Stimulated activated CD8-positive, alpha-beta memory T cell treated with anti-CD3 and anti-CD28 coated beads, Interleukin-2, amount 100 ng/mL, for 1 hour (primary cell): ENCODE results near the gene CD226.
"Not testable (repeated sequence)": the region's sequence is repeated elsewhere in the genome, so short reads cannot be mapped to it uniquely, and the experiment has no call there.

ENCODE experiments used
- DNase-seq, 2 donors: peaks; one replicate each; pipeline ENCODE4 v3.0.0-alpha.2; 2020; ENCODE audit warnings: low read depth in 2 of 2

The CD226 gene

DNA sequence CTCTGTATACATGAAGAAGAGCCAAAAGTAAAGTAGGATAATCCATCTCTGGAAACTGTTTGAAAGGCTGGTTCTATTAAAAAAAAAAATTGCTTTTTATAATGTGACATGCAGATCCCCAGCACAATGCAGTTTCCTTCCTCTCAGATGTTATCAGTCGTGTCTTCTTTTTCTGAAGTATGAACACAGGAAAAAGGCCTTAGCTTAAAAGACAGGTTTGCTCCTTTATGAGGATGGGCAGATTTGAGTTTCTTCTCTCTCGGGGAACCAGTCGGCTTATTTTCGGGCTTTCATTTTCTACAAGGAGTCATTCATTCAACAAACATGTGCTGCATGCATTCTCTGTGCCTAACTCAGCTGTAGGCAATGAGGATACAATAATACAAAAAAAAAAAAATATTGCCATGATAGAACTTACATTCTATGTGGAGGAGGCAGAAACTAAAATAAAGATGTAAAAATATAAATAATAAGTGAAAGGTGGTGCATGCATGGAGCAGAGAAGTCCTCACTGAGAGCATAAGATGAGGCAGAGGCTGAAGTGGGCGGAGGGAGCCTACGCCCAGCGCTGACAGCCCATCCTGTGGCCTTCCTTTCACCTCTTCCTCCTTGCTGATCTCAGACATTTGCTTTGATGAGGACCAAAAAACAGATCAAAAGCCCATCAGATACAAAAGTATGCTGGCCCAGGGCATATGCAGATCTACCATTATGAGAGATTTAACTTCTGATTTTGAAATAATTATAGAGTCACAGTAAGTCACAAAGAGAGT lies at the start of gene CD226:
TSS of gene CD226 (minus strand) at position 513 of the 773 bp plus-strand sequence. CDS start at position 46, 467 bp downstream.
- DNase-seq = no peak

DNA sequence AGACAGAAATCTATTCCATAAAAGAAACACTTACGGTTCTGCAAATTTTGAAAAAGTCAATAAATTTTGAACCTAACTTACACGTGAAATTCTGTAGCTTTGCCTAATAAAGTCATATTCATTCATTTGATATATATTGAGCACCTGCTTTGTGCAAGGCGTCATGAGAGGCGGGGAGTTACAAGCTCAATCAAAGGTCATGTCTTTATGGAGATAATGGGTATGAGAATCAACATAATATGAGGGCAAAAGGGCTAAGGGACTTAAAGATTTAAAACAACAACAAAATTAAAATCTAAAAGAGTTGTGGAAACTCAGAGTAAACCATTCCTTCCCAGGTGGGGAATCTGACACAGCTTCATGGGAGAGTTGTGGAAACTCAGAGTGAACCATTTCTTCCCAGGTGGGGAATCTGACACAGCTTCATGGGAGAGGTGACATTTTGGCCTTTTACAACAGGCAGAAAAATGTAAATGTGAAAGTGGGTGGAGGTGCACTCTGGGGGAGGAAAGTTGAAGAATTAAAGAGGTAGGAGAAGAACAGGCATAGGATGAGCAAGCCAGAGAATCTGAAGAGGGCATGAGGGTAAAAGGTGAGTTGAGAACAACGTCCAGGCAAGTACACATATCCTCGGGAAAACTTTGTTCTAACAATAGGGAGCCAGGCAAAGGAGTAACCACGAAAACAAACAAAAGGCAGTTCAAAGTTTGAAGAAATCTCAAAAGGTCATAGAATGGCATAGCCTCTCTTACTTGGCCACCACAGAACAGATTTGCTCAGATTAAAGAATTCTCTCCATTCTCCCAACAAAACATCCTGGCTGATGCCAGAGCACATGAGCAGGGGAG lies 49.5 kb upstream of the CD226 start:
- no peak for DNase-seq

DNA sequence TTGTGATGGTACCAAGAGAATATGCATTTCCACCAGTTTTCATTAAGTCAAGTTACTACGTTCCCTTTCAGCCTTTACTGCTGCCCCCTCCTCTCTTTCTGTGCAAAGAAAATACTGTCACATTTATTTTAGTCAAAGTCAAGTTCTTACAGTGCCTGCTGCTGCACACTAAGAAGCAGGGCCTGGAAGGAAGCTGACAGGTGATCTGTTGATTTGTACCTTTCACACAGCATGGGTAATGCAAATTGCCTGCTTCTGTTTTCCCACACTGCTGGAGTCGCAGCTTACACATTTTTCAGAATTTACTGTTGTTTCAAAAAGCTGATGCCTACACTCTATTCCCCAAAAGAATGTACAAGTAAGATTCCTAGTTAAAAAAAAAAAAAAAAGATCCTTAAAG lies 48.7 kb upstream of the CD226 start:
- no peak for DNase-seq

- no peak for DNase-seq
Observed at GRCh38 chr18:69995774-69996173, 48.1 kb upstream of the CD226 start.

DNA sequence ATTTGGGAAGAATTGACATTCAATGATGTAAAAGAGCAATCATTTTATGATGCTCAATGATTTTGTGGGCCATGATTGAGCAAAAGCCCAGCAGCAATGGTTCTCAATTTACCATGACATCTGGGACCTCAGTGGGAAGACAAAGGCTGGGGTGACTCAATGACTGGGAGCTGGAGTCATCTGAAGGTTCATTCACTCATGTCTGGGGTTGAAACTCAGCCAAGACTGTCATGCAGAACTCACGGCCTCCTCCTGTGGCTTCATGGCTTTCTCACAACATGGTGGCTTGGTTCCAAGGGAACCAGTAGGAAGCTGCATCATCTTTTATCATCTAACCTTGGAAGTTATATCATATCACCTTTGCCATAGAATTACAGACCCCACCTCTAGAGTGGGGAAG lies 45.1 kb upstream of the CD226 start:
- DNase-seq = no peak

DNA sequence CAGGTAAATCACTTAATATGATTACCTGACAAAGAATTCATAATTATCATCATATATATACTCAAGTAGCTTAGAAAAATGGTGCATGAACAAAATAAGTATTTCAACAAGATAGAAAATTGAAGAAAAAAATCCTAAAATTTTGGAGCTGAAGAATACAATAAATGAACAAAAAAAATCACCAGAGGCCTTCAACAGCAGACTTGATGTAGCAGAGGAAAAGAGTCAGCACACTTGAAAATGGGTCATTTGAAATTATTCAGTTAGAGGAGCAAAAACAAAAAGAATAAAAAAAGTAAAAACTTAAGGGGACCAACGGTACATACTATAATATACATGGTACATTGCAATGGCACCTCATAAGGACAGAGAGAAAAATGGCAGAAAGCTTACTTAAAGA lies 40.2 kb upstream of the CD226 start:
- DNase-seq = no peak

DNA sequence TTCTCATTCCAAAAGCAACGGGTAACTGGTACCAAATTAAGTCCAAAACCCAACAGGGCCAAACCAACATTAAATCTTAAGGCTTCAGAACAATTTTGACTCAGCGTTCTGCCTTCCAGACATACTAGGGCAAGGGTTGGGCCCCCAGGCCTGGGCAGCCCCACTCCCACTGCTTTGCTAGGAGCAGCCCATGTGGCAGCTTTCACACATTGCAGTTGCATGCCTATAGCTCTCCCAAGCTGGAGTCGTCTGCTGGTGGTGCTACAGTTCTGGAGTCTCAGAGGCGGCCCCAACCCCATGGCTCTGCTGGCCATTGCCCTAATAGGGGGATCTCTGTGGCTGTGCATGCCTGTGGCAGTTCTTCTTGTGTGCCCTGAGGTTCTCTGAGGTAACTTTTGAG lies 37.6 kb upstream of the CD226 start:
- no peak for DNase-seq

DNA sequence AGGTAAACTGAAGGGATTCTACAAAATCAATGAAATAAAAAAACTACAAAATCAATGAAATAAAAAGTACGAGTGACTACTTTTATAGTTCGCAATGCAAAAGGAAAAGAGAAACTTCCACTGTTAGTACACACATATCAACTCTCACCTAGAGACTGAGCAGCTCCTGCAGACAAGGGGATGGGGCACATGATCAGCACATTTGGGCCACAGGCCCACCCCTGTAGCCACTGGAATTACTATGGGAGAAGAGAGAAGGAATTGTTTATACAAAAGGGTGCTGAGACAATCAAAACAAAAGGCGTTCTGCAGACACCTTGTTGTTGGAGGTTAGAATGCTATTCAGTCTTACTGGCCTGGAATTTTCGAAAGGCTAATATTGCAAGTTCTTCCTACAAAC lies 34.7 kb upstream of the CD226 start:
- no peak for DNase-seq

DNA sequence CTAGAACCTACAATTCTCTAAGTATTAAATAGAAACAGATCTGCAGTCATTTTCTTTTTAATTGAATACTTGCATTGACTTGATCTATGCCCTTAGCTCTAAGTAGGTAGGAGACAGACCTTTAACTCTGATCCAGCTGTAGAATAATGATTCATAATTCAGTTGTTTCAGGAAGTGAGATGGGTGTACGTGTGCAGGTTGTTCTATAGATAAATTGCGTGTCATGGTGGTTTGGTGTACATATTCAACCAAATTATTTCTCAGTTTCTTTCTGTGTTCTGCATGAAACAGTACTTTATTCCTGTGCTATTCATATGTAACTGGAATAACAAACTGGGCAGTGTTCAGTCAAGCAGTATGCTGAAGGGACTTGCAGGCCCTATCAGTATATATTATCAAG lies 34.3 kb upstream of the CD226 start:
- DNase-seq = no peak

- DNase-seq = no peak
Observed at GRCh38 chr18:69980982-69981804, 33.5 kb upstream of the CD226 start.

DNA sequence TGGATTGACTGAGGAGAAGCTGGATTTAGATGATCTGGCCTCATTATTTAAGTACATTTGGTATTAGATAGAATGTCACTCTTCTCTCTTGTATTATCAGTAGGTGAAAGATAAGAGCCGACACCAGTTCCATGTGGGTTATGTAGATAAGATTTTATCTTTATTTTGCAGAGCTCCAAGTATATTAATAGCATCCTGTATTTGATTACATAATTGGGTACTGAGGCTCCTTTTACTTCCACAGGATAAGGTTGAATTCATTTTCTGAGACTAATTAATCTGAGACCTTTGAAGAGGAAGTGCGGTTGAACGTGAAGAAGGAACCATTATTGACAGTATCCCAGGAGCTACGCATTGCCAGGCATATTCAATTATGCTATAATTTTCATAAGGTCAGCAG lies 32.8 kb upstream of the CD226 start:
- DNase-seq = no peak

DNA sequence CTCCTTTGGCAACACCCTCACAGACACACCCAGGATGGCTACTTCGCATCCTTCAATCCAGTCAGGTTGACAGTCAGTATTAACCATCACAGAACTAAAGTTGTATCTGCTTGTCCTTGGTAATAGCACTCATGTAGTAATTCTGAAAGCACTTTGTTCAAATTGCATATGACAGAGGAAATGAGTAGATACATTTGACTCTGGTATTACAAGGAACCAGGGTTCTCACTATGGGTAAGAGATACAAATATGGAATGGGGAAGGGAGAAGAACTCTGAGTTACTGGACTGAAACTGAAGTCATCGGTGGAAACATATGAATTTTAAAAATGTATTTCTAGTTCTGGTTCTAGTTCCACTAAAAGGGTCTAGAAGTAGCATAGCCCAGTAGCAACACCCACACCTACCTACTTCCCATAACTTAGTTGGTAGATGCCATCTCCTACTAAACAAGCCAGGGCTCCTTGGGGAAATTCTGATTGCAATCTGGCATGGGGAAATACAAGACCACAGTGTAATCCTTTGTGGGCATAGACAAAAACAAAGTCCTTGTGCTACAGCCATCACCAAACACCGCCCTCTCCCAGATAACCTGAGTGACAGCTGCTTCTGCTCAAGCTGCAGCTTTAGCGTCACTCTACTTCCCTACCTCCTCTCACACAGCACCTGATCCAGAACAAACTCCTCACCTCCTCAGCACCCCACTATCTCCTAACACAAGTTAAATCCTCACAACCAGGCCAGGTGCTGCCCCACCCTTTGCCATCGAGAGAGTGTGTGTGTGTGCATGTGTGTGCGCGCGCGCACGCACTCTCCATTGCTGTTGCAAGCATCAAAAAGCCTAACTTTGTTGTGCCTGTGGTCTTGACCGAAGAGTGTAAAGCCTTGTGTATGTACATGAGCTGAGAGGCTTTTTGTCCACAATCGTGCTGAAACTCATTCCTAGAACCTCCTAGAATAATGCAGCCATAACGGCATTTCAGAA lies 31.4 kb upstream of the CD226 start:
- DNase-seq = no peak

DNA sequence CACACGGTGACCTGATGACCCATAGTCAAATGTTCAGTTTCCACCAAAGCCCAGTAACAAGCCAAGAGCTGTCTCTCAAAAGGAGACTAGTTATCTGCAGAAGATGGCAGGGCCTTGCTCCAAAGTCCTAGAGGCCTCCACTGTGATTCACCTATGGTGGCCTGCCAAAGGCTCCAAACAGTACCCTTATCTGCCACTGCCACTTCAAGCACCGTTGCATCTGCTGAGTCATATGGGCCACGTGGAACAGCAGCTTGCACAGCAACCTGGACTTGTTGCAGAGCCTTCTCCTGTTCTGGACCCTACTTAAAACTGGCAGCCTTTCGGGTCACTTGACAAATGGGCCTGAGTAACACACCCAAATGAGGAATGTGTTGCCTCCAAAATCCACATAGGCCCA lies 27.6 kb upstream of the CD226 start:
- DNase-seq = not testable (repeated sequence)

DNA sequence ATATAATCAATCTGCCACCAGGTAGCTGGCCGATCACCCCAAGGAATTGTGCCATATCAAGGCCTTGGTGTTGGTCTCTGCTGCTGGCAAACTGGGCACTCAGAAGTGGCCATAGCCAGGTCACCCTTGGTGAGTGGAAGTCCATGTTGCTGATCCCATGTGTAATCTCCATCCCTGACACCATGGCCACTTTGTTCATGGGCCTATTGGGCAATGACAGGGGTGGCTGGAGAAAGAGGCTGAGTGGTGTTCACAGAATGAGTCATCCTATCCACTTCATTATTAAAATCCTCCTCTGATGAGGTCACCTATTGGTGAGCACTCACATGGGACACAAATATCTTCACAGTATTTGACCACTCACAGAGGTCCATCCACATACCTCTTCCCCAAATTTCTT lies 26.7 kb upstream of the CD226 start:
- no peak for DNase-seq

DNA sequence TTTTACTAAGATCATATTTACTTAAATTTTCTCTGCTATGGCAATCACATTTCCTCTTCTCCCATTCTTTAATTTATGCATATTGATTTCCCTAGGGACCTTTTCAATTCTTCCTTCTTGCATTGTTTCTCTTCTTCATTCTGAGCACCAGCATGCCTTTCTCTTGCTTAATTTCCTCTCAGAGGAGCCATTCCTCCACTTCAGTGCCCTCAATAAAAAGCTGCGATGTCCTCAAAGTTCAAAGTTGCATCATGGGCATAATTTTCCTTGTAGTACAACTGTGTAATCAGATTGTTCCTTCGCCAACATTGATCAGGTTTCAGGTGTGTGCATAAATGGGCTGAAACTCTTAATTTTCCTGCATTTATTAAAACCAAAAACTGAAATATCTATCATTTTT lies 21.8 kb upstream of the CD226 start:
- no peak for DNase-seq

GRCh38 chr18:69968039-69968438 lies 20.4 kb upstream of the CD226 start:
- DNase-seq = no peak

DNA sequence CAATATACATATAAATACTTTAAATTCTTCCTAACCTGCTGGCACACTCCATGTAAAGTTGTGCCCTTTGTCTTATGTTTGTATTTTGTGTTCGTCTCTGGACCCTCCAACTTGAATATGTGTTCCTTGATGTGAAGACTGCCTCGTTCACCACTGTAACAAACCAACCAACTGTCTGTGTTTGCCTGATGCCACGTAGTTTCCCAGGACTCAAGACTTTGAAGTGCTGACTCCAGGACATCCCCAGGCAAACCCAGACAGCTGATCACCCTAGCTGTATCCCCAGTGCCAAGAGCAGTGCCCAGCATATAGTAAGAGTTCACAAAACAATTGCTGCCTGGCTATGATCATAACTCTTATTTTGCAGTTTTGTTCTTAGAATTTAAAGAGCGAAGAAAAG lies 15.5 kb upstream of the CD226 start:
- DNase-seq = no peak

- no peak for DNase-seq
Observed at GRCh38 chr18:69961718-69962117, 14.0 kb upstream of the CD226 start.

- no peak for DNase-seq
Observed at GRCh38 chr18:69958422-69958821, 10.7 kb upstream of the CD226 start.

GRCh38 chr18:69957747-69958146 lies 10.1 kb upstream of the CD226 start:
- DNase-seq = no peak
